ENCODE results near the gene MYBL2. TPM values are rescaled to one million over a fixed set of nuclear protein-coding genes. Genes with fewer than 3 reads are reported as not detected.

MYBL2 gene
- total RNA-seq, 1 experiment from 2014 or later: 159 TPM

DNA sequence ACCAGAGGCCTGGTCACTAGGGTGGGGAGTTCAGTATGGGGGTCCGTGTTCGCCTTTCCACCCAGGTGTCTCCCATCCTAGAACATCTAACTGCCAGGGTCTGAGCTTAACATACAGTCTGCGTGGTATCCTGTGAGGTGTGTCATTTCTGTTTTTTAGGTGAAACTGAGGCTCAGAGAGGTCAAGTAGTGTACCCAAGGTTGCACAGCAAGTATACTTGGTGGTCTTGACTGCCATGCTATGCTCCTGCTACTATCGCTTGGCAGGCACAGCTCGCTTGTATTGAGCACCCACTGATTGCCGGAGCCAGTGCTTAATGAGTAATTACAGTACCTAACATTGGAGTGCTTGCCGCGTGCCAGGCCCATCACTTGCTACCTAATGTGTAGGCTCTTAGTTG lies 33.7 kb downstream of the MYBL2 start:
- Histone ChIP-seq H3K18ac (ENCODE audit: insufficient read length, low read depth, low read length) (no peak overlapping the region), H3K14ac (ENCODE audit: insufficient read depth, low read length) (no peak overlapping the region), H3K4ac (ENCODE audit: low read depth, low read length) (no peak overlapping the region), H3T11ph (ENCODE audit: low read length) (no peak overlapping the region), H3K27me3 (ENCODE audit: insufficient read depth, low read length) (no peaks in the 10 kb centered on the region), H2AFZ (ENCODE audit: low read length) (no peak overlapping the region), H4K91ac (ENCODE audit: insufficient read length, low read depth, low read length) (no peak overlapping the region), H2BK12ac (ENCODE audit: insufficient read length, low read depth, low read length) (no peak overlapping the region), H3K4me1 (ENCODE audit: insufficient read depth, low read length) (no peaks in the 10 kb centered on the region), H3K27ac (ENCODE audit: insufficient read length, low read depth, low read length) (no peak overlapping the region), H2BK15ac (ENCODE audit: low read depth, low read length) (no peak overlapping the region), H3K23me2 (ENCODE audit: insufficient read length, low read depth, low read length, poor library complexity, severe bottlenecking) (no peaks in the 10 kb centered on the region), H2BK5ac (ENCODE audit: insufficient read length, low read length) (no peak overlapping the region), H4K8ac (replicated peaks; ENCODE audit: insufficient read length, low read depth, low read length) (no peak overlapping the region), H3K23ac (ENCODE audit: insufficient read length, low read depth, low read length) (no peak overlapping the region), H3K79me1 (ENCODE audit: insufficient read depth, low read depth, low read length, poor library complexity, severe bottlenecking) (peaks cover 2% of the 10 kb centered on the region), H3K56ac (ENCODE audit: insufficient read length, low read depth, low read length) (no peak overlapping the region), H3K9me3 (ENCODE audit: control insufficient read depth, low read depth, low read length) (no peaks in the 10 kb centered on the region), H3K9ac (ENCODE audit: extremely low read depth, insufficient read length, low read length) (no peak overlapping the region), H2BK120ac (ENCODE audit: low read depth, low read length, poor library complexity, severe bottlenecking) (no peak overlapping the region), H2BK20ac (ENCODE audit: low read depth, low read length, poor library complexity, severe bottlenecking) (no peak overlapping the region), H4K20me1 (ENCODE audit: control insufficient read depth, insufficient read depth, insufficient read length) (no peaks in the 10 kb centered on the region), H4K5ac (ENCODE audit: insufficient read length, low read depth, low read length) (no peak overlapping the region), H3K79me2 (ENCODE audit: insufficient read depth, low read length) (no peaks in the 10 kb centered on the region), H3K4me2 (ENCODE audit: insufficient read depth, insufficient read length, low read length) (no peak overlapping the region), H2AK5ac (ENCODE audit: insufficient read length, low read length) (no peak overlapping the region)
- Mint-ChIP-seq H3K4me1 (no peaks in the 10 kb centered on the region), H3K36me3 (ENCODE audit: insufficient read depth in 1 of 3, low read depth in 3 of 3) (peaks cover 47 to 77% (median 73%) of the 10 kb centered on the region in 3 experiments), H3K27me3 (ENCODE audit: low read depth) (no peaks in the 10 kb centered on the region), H3K4me3 (no peak overlapping the region), H3K27ac (no peak overlapping the region), H3K9me3 (no peaks in the 10 kb centered on the region)
- no peak for DNase-seq
- no CpG with 5 or more reads among the region's 8 CpGs for WGBS (ENCODE audit: extremely low coverage, insufficient read length, low lambda C conversion rate)
- no peak for TF ChIP-seq CTCF (conservative IDR thresholded peaks at IDR 0.05)

Data from H9 (cell line).